Neural progenitor cell (in vitro differentiated cells): Measurements from ENCODE around the gene DIABLO. TPM values are rescaled to one million over a fixed set of nuclear protein-coding genes. Genes with fewer than 3 reads are reported as not detected.

Source experiments
- DNase-seq: peaks from one replicate; pipeline ENCODE4 v3.0.0-alpha.2; 2016; ENCODE audit warnings: low spot score
- H2AFZ ChIP-seq: fragments of 200-600 bp; sonication (generic); replicated peaks from 2 replicates; pipeline ENCODE4 v1.6.1; 2016; ENCODE audit warnings: antibody characterized with exemption
- H3F3A ChIP-seq: fragments of 200-600 bp; sonication (generic); 2 replicates; pipeline ENCODE4 v1.6.1; 2016; ENCODE audit warnings: antibody characterized with exemption, low read depth
- H3K27ac ChIP-seq: fragments of 200-600 bp; sonication (generic); 2 replicates; pipeline ENCODE4 v1.5.1; 2016; ENCODE audit warnings: mild to moderate bottlenecking
- H3K27me3 ChIP-seq: fragments of 200-600 bp; sonication (generic); 2 replicates; pipeline ENCODE4 v1.6.1; 2016; ENCODE audit warnings: mild to moderate bottlenecking, moderate library complexity
- H3K36me3 ChIP-seq: fragments of 200-600 bp; sonication (generic); 2 replicates; pipeline ENCODE4 v1.5.1; 2016
- H3K4me1 ChIP-seq: fragments of 200-600 bp; sonication (generic); 2 replicates; pipeline ENCODE4 v1.6.1; 2016; ENCODE audit warnings: mixed run types
- H3K4me2 ChIP-seq: fragments of 200-600 bp; sonication (generic); 2 replicates; pipeline ENCODE4 v1.6.1; 2016
- H3K4me3 ChIP-seq: fragments of 200-600 bp; sonication (generic); 2 replicates; pipeline ENCODE4 v1.5.1; 2016
- H3K79me2 ChIP-seq: fragments of 200-600 bp; sonication (generic); 2 replicates; pipeline ENCODE4 v1.6.1; 2016; ENCODE audit warnings: low read depth
- H3K9ac ChIP-seq: fragments of 200-600 bp; sonication (generic); 2 replicates; pipeline ENCODE4 v1.6.1; 2016
- H3K9me3 ChIP-seq: fragments of 200-600 bp; sonication (generic); 2 replicates; pipeline ENCODE4 v1.5.1; 2016; ENCODE audit warnings: low read depth
- H4K20me1 ChIP-seq: fragments of 200-600 bp; sonication (generic); 2 replicates; pipeline ENCODE4 v1.6.1; 2016; ENCODE audit warnings: low read depth
- H3K27ac Mint-ChIP-seq: 3 replicates; pipeline ENCODE4 v1.8.0; 2021; ENCODE audit warnings: mixed read lengths
- H3K27me3 Mint-ChIP-seq: 2 replicates; pipeline ENCODE4 v1.8.0; 2022; ENCODE audit warnings: low read depth, mild to moderate bottlenecking, inconsistent platforms, moderate library complexity, mixed read lengths; ENCODE audit not compliant: insufficient read depth
- H3K36me3 Mint-ChIP-seq: 3 replicates; pipeline ENCODE4 v1.8.0; 2021; ENCODE audit warnings: mixed read lengths
- H3K4me1 Mint-ChIP-seq: 3 replicates; pipeline ENCODE4 v1.8.0; 2021; ENCODE audit warnings: mixed read lengths
- H3K4me3 Mint-ChIP-seq: 3 replicates; pipeline ENCODE4 v1.8.0; 2021; ENCODE audit warnings: mild to moderate bottlenecking, moderate library complexity, mixed read lengths
- H3K9me3 Mint-ChIP-seq: 3 replicates; pipeline ENCODE4 v1.8.0; 2020; ENCODE audit warnings: mixed read lengths
- CTCF ChIP-seq: fragments of 200-600 bp; sonication (generic); IDR thresholded peaks from 2 replicates; pipeline ENCODE4 v1.5.1; 2017; ENCODE audit warnings: antibody characterized with exemption, mild to moderate bottlenecking
- EZH2 ChIP-seq: fragments of 200-600 bp; sonication (generic); IDR thresholded peaks from 2 replicates; pipeline ENCODE4 v1.6.1; 2017; ENCODE audit warnings: antibody characterized with exemption, mild to moderate bottlenecking, moderate library complexity
- EZH2phosphoT487 ChIP-seq: fragments of 200-600 bp; sonication (generic); IDR thresholded peaks from 2 replicates; pipeline ENCODE4 v1.6.1; 2017; ENCODE audit warnings: antibody characterized with exemption
- total RNA-seq: library from RNA; depleted of rRNA; stranded (reverse); fragments of >200 nt; gene quantifications from 2 replicates; pipeline ENCODE4 v1.2.3, GENCODE V29; 2015; ENCODE audit warnings: low replicate concordance

DIABLO gene
- total RNA-seq, 1 donor from 2014 or later = 131 TPM

DNA sequence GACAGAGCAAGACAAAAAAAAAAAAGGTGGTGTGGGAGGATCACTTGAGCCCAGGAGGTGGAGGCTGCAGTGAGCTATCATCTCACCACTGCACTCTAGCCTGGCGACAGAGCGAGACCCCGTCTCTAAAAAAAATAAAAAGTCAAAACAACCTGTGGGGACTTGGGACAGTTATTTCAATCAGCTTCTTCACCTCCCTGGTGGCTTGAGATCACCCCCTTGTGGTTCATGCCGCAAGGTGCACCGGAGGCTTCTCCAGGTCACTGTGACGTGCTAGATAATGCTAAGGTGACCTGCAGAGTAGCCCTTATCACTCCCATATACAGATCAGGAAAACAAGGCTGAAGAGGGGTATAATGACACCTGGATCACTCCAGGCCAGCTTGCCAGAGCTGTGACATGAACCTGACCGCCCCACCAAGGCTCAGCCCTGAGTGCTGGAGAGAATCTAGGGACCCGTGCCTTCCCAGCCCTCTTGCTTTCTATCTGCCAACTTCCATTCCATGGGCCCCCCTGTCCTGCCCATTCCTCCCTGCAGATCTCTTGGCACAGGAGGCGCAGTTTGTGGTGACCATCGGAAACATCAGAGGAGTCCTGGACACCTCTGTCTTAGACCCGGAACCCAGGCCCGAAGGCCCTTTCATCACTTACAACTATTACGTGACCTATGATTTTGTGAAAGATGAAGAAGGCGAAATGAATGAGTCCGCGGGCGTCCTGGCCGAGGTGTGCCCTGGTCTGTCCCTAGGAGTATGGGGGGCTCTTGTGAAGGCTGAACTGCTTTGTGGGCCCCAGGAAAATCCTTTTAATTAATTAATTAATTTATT lies 34.8 kb downstream of the DIABLO start:
- H3K36me3 ChIP-seq = no peaks in the 10 kb centered on the region
- peak; percentile 81 for DNase-seq
- peaks cover 13% of the 10 kb centered on the region for H3K27me3 Mint-ChIP-seq
- H3K4me2 ChIP-seq = no peak overlapping the region
- no peaks in the 10 kb centered on the region for H3K4me1 Mint-ChIP-seq
- peak overlapping the region; percentile 63 for H3K27ac Mint-ChIP-seq
- no peak overlapping the region for H2AFZ ChIP-seq
- H4K20me1 ChIP-seq = no peaks in the 10 kb centered on the region
- H3F3A ChIP-seq = no peaks in the 10 kb centered on the region
- H3K79me2 ChIP-seq = no peaks in the 10 kb centered on the region
- H3K36me3 Mint-ChIP-seq = no peaks in the 10 kb centered on the region
- peak overlapping the region; percentile 18 for H3K4me3 Mint-ChIP-seq
- TF ChIP-seq EZH2phosphoT487 = no peak
- no peak for TF ChIP-seq EZH2
- TF ChIP-seq CTCF = peak; percentile 80
- H3K4me1 ChIP-seq = no peaks in the 10 kb centered on the region
- no peaks in the 10 kb centered on the region for H3K27me3 ChIP-seq
- H3K9ac ChIP-seq = no peak overlapping the region
- no peaks in the 10 kb centered on the region for H3K9me3 ChIP-seq
- no peak overlapping the region for H3K4me3 ChIP-seq
- no peak overlapping the region for H3K27ac ChIP-seq
- H3K9me3 Mint-ChIP-seq = peaks cover 10% of the 10 kb centered on the region

DNA sequence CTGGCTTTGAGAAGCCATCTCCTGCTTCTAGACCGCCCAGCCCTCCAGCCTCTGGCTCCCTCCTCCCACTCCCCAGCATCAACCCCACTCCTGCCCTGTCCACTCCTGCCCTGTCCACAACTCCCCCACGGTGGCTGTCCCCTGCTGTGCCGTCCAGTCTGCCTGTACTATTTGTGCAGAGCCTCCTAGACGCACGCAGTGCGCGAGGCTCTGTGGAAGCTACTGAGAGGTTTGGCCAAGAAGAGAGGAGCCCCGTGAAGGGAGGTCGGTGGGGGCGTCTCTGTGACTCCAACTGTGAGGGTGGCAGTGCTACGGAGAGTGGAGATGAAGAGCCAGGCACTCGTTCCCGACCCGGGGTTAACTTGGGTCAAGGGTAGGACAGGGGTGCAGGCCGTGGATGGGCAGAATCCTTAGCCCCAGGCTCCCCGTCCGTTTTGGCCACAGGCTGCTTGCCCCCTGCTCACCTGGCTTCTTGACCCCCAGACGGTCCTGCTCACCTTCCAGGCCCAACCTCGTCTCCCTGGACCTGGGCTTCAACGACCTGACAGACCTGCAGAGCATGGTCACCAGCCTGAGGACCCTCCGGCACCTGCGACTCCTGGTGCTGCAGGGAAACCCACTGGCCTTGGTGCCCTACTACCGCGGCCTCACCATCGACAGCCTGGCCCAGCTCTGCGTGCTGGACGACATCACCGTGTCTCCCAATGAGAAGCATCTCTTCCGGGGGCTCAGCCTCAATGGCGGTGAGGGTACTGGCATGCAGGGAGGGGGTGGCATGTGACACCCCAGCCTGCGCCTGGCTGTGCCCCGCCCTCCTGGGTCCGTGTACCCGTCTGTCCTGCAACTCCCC lies 36.0 kb downstream of the DIABLO start:
- no peaks in the 10 kb centered on the region for H3K36me3 ChIP-seq
- H3K36me3 Mint-ChIP-seq = no peaks in the 10 kb centered on the region
- H3F3A ChIP-seq = no peaks in the 10 kb centered on the region
- H2AFZ ChIP-seq = no peak overlapping the region
- no peak overlapping the region for H3K9ac ChIP-seq
- peaks cover 16% of the 10 kb centered on the region for H3K27me3 Mint-ChIP-seq
- no peak for DNase-seq
- H3K4me1 Mint-ChIP-seq = no peaks in the 10 kb centered on the region
- H3K4me3 Mint-ChIP-seq = no peak overlapping the region
- TF ChIP-seq CTCF (no peak), EZH2phosphoT487 (no peak), EZH2 (no peak)
- H3K27me3 ChIP-seq = peaks cover 1% of the 10 kb centered on the region
- H3K4me2 ChIP-seq = no peak overlapping the region
- H3K9me3 Mint-ChIP-seq = peaks cover 3% of the 10 kb centered on the region
- H3K9me3 ChIP-seq = no peaks in the 10 kb centered on the region
- H3K4me3 ChIP-seq = no peak overlapping the region
- no peak overlapping the region for H3K27ac ChIP-seq
- H3K79me2 ChIP-seq = no peaks in the 10 kb centered on the region
- no peaks in the 10 kb centered on the region for H3K4me1 ChIP-seq
- no peaks in the 10 kb centered on the region for H4K20me1 ChIP-seq
- no peak overlapping the region for H3K27ac Mint-ChIP-seq

- no peak overlapping the region for H3K4me3 Mint-ChIP-seq
- H3K4me1 Mint-ChIP-seq = peaks cover 3% of the 10 kb centered on the region
- peaks cover 22% of the 10 kb centered on the region for H3K27me3 Mint-ChIP-seq
- Histone ChIP-seq H3K9ac (no peak overlapping the region), H3K36me3 (no peaks in the 10 kb centered on the region), H2AFZ (no peak overlapping the region), H3K27me3 (peaks cover 25% of the 10 kb centered on the region), H3K27ac (no peak overlapping the region), H3K4me1 (no peaks in the 10 kb centered on the region), H3K79me2 (no peaks in the 10 kb centered on the region), H3F3A (no peaks in the 10 kb centered on the region), H3K9me3 (no peaks in the 10 kb centered on the region), H3K4me2 (no peak overlapping the region), H3K4me3 (no peak overlapping the region), H4K20me1 (no peaks in the 10 kb centered on the region)
- no peaks in the 10 kb centered on the region for H3K9me3 Mint-ChIP-seq
- no peak for DNase-seq
- no peak overlapping the region for H3K27ac Mint-ChIP-seq
- no peak for TF ChIP-seq CTCF
- no peak for TF ChIP-seq EZH2
- no peak for TF ChIP-seq EZH2phosphoT487
- no peaks in the 10 kb centered on the region for H3K36me3 Mint-ChIP-seq
These were observed 38.4 kb downstream of the DIABLO start for GRCh38 chr12:122187466-122187865.
